ENCODE results near the gene GDF7.

GDF7 gene

DNA sequence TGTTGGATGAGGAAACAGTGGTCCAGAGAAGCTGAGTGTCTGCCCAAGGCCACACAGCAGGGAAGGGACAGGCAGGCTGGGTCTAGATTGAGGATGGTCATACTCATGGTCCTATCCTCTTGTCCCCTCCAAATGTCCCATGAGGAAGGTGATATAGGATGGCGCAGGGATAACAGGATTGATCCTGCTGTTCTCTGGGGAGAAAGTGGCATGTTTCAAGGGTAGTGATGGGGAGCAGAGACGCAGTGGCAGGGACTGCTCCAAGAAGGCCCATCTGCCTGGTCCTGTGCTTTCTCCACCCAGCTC lies 40.6 kb upstream of the GDF7 start:
- Histone ChIP-seq H3K27me3 (no peaks in the 10 kb centered on the region), H3K4me1 (ENCODE audit: control insufficient read depth in 1 of 2, insufficient read depth in 1 of 2, low read depth in 1 of 2, low read length in 1 of 2) (no peaks in the 10 kb centered on the region), H3K4me3 (ENCODE audit: low read depth in 1 of 2, low read length in 1 of 2) (no peak overlapping the region), H3K9me3 (no peaks in the 10 kb centered on the region), H3K36me3 (peaks cover 91% of the 10 kb centered on the region), H3K27ac (no peak overlapping the region)
- TF ChIP-seq, protein P1, sequence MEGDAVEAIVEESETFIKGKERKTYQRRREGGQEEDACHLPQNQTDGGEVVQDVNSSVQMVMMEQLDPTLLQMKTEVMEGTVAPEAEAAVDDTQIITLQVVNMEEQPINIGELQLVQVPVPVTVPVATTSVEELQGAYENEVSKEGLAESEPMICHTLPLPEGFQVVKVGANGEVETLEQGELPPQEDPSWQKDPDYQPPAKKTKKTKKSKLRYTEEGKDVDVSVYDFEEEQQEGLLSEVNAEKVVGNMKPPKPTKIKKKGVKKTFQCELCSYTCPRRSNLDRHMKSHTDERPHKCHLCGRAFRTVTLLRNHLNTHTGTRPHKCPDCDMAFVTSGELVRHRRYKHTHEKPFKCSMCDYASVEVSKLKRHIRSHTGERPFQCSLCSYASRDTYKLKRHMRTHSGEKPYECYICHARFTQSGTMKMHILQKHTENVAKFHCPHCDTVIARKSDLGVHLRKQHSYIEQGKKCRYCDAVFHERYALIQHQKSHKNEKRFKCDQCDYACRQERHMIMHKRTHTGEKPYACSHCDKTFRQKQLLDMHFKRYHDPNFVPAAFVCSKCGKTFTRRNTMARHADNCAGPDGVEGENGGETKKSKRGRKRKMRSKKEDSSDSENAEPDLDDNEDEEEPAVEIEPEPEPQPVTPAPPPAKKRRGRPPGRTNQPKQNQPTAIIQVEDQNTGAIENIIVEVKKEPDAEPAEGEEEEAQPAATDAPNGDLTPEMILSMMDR (IDR thresholded peaks at IDR 0.05): no peak

DNA sequence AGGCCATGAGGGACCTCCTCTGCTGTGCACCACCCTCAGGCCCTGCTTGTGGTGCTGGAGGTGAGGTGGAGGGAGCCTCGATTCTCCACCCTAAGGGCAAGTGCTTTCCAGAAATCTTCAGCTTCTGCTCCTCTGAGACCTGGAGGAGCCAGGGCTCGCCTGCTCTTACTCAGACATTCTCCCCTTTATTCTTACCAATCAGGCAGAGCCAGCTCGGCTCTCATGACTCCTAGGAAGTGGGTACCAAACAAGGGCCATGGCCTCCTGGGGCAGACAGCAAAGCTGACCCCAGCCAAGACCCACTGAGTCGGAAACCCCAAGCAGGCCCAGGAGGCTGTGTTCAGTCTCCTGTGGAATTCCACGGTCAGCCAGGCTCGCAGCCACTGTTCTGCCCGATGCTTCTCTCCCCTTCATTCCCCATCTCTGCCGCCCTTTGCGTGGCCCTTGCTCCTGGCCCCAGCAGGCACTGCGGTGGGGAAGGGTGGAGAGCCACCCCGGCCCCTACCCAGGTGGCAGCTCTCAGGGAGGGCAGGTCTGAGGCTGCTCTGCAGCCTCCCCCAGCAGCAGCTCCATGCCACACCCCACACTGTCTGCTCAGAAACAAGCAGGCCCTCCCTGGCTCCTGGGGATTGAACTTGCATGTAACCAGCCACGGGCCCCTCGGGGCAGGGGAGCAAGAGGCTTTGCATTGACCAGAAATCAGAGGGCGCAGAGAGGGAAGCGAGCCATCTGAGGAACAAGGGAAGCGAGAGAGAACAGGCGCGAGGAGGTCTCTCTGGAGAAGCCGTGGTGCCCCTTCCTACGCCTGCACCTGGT lies 40.0 kb upstream of the GDF7 start:
- H3K36me3 ChIP-seq: peaks cover 86% of the 10 kb centered on the region

DNA sequence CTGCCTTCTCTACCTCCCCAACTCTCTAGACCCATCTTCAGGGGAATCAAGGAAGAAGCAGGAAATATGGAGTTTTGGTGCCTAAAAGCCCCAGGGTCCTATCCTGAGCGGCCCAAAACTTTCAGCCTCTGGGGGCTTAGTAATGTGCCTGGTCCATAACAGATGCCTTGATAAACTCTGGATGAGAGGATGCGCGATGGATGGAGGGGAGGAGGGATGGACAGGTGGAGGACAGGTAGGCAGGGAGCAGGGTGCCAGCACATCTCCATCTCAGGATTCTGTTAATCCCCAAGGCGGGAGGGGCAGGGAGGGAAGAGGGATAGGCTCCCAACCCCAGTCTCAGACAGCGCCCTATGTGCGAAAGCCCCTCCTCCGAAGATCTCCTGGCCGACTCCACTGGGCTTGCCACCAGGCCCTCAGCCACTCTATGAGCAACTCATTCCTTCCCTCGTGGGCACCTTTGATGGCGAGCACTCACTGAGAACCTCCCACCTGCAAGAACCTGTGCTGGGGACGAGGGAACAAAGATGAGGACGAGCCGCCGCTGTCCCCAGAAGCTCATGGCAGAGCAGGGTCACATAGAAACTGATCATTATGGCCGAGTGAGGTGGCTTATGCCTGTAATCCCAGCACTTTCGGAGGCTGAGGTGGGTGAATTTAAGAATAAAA lies 39.1 kb upstream of the GDF7 start:
- Histone ChIP-seq H3K4me3 (ENCODE audit: low read depth in 1 of 2, low read length in 1 of 2) (no peak overlapping the region), H3K4me1 (ENCODE audit: control insufficient read depth in 1 of 2, insufficient read depth in 1 of 2, low read depth in 1 of 2, low read length in 1 of 2) (no peaks in the 10 kb centered on the region), H3K9me3 (no peaks in the 10 kb centered on the region), H3K27ac (no peak overlapping the region), H3K36me3 (peaks cover 86% of the 10 kb centered on the region), H3K27me3 (no peaks in the 10 kb centered on the region)
- TF ChIP-seq, protein P1 (IDR thresholded peaks at IDR 0.05): no peak

More for the DNA sequence above, 40.0 kb upstream of the GDF7 start:
- Histone ChIP-seq H3K27ac (no peak overlapping the region), H3K4me1 (ENCODE audit: control insufficient read depth in 1 of 2, insufficient read depth in 1 of 2, low read depth in 1 of 2, low read length in 1 of 2) (no peaks in the 10 kb centered on the region), H3K9me3 (no peaks in the 10 kb centered on the region), H3K4me3 (ENCODE audit: low read depth in 1 of 2, low read length in 1 of 2) (no peak overlapping the region), H3K27me3 (no peaks in the 10 kb centered on the region)
- TF ChIP-seq, protein P1 (IDR thresholded peaks at IDR 0.05): no peak

DNA sequence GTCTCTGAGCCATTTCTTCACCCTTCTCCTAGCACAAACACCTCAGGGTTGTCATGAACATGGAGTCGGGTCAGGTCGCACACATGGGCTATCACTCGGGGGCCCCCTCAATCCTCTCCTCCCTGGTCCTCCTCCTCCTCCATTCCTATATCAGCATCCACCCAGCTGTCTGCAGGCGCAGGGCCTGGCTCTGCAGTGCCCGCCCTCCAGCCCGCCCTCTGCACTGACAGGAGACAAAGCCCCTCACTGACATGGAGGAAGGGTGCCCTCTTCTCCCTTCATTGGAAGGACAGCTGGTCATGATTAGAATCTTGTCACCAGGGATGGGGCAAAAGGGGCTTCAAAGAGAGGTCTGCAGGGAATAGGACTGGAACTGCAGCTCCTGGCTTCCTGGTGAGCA lies 37.8 kb upstream of the GDF7 start:
- H3K36me3 ChIP-seq: peaks cover 86% of the 10 kb centered on the region
- TF ChIP-seq, protein P1 (IDR thresholded peaks at IDR 0.05): no peak

DNA sequence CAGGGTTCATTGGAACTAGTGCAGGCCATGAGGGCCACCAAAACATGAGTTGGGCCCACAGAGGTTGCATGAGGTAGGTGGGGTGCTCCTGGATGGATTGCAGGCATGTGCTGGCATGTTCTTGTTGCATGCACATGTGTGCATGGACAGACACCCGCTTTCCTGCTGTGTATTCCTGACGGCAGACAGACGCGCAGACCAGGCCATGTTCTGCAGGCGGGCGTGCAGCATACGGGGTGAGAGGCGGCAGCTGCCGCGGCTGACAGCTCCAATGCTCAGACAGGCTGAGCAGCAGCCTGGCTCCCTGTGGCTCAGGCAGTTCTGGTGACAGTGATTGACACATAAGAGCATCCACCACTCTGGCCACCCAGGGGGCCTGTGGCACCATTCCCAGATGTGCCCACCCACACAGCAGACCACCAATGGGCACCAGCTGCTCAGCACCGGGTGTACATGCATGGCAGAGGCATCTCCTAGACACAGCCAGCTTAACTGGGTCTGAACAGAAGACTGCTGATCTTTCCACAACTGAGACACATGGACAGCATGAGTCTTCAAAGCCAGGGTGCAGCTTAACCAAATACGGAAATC lies 37.3 kb upstream of the GDF7 start:
- no peaks in the 10 kb centered on the region for H3K9me3 ChIP-seq
- H3K27me3 ChIP-seq: no peaks in the 10 kb centered on the region
- TF ChIP-seq, protein P1 (IDR thresholded peaks at IDR 0.05): no peak
- peaks cover 86% of the 10 kb centered on the region for H3K36me3 ChIP-seq
- H3K27ac ChIP-seq: no peak overlapping the region
- H3K4me1 ChIP-seq (ENCODE audit: control insufficient read depth in 1 of 2, insufficient read depth in 1 of 2, low read depth in 1 of 2, low read length in 1 of 2): no peaks in the 10 kb centered on the region
- no peak overlapping the region for H3K4me3 ChIP-seq (ENCODE audit: low read depth in 1 of 2, low read length in 1 of 2)

More for the DNA sequence above, 37.8 kb upstream of the GDF7 start:
- Histone ChIP-seq H3K4me3 (ENCODE audit: low read depth in 1 of 2, low read length in 1 of 2) (no peak overlapping the region), H3K9me3 (no peaks in the 10 kb centered on the region), H3K27me3 (no peaks in the 10 kb centered on the region), H3K27ac (no peak overlapping the region), H3K4me1 (ENCODE audit: control insufficient read depth in 1 of 2, insufficient read depth in 1 of 2, low read depth in 1 of 2, low read length in 1 of 2) (no peaks in the 10 kb centered on the region)

Data from neutrophil (primary cell).